Activated CD8-positive, alpha-beta memory T cell treated with anti-CD3 and anti-CD28 coated beads for 36 hours (primary cell): ENCODE results near the gene GPR45. TPM values are rescaled to one million over a fixed set of nuclear protein-coding genes. Genes with fewer than 3 reads are reported as not detected.

Source experiments
- CTCF ChIA-PET: fragments of 350-600 bp; sonication (Branson Sonifier 250); formaldehyde crosslinking; loops from one replicate; lab custom pipeline; 2021; ENCODE audit warnings: antibody characterized with exemption; lab: Charles Lee
- POLR2A ChIA-PET: fragments of 350-600 bp; sonication (Branson Sonifier 250); formaldehyde crosslinking; loops from one replicate; lab custom pipeline; 2021; ENCODE audit warnings: antibody characterized with exemption; lab: Charles Lee
- total RNA-seq, 2 experiments: library from RNA; stranded (reverse); gene quantifications; one replicate each; pipeline ENCODE4 v1.2.3, GENCODE V29; 2021

Gene GPR45, protein sequence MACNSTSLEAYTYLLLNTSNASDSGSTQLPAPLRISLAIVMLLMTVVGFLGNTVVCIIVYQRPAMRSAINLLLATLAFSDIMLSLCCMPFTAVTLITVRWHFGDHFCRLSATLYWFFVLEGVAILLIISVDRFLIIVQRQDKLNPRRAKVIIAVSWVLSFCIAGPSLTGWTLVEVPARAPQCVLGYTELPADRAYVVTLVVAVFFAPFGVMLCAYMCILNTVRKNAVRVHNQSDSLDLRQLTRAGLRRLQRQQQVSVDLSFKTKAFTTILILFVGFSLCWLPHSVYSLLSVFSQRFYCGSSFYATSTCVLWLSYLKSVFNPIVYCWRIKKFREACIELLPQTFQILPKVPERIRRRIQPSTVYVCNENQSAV
- total RNA-seq, result not detected

- CTCF ChIA-PET, result interaction anchor here (0.9 to 1.4 kb wide), 2 partner anchors 126 to 128 kb away, joined by 3 read pairs; no protein-coding TSS in a partner anchor
- POLR2A ChIA-PET, result no interaction called here
These were observed at the start of gene GPR45 for GRCh38 chr2:105241443-105241842. Gene GPR45 (plus strand): TSS chr2:105241743. CDS start chr2:105241859, 116 bp downstream.

GRCh38 chr2:105194022-105194675, 47.4 kb upstream of the GPR45 start:
- ChIA-PET POLR2A (no interaction called here), CTCF (no interaction called here)

DNA sequence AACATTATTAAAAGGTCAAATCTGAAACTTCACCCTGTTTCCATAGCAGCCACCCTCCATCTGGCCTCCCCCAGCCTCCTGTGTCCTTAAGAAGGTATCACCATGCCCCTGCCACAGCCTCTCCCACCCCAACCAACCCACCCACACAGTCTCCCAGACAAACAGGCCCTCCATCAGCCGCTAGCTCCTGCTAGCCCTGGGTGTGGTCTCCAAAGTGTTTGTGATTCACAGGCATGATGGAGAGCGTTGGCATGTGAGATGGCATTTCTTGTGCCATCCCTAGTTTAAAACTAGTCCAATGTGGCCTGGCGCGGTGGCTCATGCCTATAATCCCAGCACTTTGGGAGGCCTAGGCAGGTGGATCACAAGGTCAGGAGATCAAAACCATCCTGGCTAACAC, 44.9 kb upstream of the GPR45 start:
- CTCF ChIA-PET, result no interaction called here
- POLR2A ChIA-PET, result no interaction called here

DNA sequence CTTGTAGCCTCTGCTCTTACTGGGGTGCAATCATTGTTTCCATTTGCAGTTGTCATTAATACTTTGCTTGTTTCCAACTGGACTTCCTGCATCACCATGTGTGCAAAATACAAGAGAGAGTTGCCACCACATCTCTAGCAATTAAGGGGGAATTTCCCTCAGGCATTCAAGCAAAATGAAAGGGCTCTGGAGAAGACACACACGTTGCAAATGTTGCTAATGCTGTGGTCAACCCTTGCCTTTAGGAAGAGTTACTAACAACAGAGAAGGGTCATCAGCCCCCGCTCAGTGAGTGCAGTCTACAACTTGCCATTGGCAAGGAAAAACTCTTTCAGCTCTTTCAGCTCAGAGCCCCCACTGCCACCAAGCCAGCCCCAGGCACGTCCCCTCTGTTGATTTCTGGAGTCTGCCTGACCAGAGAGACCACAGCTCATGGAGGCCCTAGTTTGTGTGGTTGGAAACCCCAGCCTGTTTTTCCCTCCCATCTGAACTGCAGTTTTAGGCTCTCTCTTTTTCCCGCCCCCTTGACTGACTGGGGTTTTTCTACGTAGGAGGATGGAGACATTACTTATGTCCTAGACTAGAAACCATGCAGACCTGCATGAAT, 25.9 kb upstream of the GPR45 start:
- CTCF ChIA-PET, result no interaction called here
- POLR2A ChIA-PET, result no interaction called here

DNA sequence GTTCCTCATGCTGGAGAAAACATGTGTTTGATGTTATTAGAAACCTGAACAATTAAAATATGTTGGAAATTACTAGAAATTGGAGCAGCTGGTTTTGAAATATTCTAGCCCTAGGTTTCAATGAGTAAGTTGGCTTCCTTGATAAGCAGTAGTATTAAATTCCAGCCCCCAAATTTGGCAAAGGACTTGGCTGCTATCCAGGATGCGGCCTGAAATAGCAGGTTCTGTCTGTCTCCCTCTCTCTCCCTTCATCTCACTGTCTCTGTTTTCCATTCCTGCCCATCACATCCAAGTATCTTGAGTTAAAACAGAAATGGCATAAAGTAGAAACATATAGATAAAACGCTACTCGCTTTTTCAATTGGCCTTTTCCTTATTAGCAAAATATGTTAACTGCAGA, 20.9 kb upstream of the GPR45 start:
- POLR2A ChIA-PET, result no interaction called here
- CTCF ChIA-PET, result no interaction called here

GRCh38 chr2:105224444-105224843, 17.1 kb upstream of the GPR45 start:
- ChIA-PET CTCF (no interaction called here), POLR2A (no interaction called here)

DNA sequence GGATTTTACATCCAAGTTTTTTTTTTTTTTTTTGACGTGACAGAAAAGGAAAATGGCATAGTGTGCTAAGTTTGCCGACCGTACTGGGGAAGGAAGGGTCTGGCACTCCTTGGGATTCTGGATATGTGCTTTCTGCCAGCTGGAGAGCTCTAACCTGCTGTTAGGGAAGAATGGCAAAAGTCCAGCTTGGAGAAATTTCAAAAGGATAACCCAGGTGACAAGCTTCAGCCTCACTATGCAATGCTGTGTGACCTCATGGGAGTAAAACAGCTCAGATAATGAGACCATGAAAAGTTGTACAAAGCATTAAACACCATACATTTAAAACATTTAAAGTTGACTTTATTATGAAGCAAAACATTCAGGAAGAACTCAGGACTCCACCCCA, 10.3 kb upstream of the GPR45 start:
- ChIA-PET POLR2A (no interaction called here), CTCF (interaction anchor here (0.7 to 0.9 kb wide), 3 partner anchors 13 to 116 kb away, joined by 3 to 4 read pairs (median 4); no protein-coding TSS in a partner anchor)

GRCh38 chr2:105235388-105236059, 6.0 kb upstream of the GPR45 start:
- ChIA-PET CTCF (interaction anchor here (1.1 to 6.3 kb wide), 2 partner anchors 45 to 120 kb away, joined by 3 to 49 read pairs; no protein-coding TSS in a partner anchor), POLR2A (no interaction called here)

DNA sequence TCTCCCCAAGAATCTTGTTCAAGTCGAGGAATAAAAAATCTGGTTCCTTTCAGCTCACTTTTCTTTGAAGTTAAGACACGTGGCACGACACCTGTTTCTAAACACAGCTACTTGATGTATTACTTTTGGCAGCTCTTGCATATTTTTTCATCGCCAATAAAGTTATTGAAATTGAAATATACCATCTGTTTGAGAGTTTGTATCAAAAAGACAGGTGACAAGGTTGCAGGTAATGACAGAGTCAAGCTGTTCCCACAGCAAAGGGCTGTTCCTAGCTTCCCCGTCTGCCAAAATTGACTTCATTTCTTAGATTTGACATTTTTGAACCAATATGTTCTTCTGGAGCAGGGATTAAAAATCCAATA, 5.5 kb upstream of the GPR45 start:
- ChIA-PET POLR2A (no interaction called here), CTCF (interaction anchor here (1.1 to 6.3 kb wide), 2 partner anchors 45 to 121 kb away, joined by 3 to 49 read pairs; no protein-coding TSS in a partner anchor)

- CTCF ChIA-PET, result interaction anchor here (0.6 to 6.3 kb wide), 4 partner anchors 73 to 160 kb away, joined by 3 to 49 read pairs (median 4); no protein-coding TSS in a partner anchor
- POLR2A ChIA-PET, result no interaction called here
These were observed 4.3 kb upstream of the GPR45 start for GRCh38 chr2:105237045-105237765.

DNA sequence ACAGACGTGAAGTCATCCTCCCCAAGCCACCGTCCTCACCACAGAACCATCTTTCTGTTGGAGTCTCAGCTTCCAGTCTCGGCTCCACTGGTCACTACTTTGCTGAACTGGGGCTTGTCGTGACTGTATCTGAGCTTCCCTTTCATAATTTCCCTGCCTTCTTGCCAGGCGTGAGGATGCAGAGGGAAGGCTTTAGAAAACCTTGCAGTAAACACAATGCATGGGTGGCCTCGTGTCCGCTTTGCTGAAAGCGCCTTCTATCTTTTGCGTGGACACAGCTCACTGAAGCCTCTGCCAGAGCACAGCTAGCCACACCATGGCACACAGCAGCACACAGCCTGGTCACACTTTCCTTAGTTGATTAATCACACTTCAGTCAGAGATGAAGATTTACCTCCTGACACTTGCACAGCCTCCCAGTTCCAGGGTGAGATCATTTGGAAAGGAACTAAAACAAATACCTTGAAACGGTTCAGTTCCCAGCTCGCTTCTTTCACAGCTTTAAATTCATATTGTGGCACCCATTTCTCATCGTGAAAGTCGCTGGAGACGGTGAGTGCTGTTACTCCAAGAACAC, 2.8 kb upstream of the GPR45 start:
- CTCF ChIA-PET, result interaction anchor here (0.6 to 6.3 kb wide), 4 partner anchors 72 to 123 kb away, joined by 3 to 49 read pairs (median 4); no protein-coding TSS in a partner anchor
- POLR2A ChIA-PET, result no interaction called here

- ChIA-PET POLR2A (no interaction called here), CTCF (interaction anchor here (0.9 to 6.3 kb wide), 2 partner anchors 88 to 125 kb away, joined by 3 to 49 read pairs; no protein-coding TSS in a partner anchor)
These were observed 1.6 kb upstream of the GPR45 start for GRCh38 chr2:105239924-105240323.

DNA sequence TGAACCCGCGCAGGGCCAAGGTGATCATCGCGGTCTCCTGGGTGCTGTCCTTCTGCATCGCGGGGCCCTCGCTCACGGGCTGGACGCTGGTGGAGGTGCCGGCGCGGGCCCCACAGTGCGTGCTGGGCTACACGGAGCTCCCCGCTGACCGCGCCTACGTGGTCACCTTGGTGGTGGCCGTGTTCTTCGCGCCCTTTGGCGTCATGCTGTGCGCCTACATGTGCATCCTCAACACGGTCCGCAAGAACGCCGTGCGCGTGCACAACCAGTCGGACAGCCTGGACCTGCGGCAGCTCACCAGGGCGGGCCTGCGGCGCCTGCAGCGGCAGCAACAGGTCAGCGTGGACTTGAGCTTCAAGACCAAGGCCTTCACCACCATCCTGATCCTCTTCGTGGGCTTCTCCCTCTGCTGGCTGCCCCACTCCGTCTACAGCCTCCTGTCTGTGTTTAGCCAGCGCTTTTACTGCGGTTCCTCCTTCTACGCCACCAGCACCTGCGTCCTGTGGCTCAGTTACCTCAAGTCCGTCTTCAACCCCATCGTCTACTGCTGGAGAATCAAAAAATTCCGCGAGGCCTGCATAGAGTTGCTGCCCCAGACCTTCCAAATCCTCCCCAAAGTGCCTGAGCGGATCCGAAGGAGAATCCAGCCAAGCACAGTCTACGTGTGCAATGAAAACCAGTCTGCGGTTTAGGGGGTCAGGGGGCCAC, 897 bp downstream of the GPR45 start:
- CTCF ChIA-PET, result interaction anchor here (1.4 kb wide), 1 partner anchor 129 kb away, joined by 3 read pairs; no protein-coding TSS in a partner anchor
- POLR2A ChIA-PET, result no interaction called here

DNA sequence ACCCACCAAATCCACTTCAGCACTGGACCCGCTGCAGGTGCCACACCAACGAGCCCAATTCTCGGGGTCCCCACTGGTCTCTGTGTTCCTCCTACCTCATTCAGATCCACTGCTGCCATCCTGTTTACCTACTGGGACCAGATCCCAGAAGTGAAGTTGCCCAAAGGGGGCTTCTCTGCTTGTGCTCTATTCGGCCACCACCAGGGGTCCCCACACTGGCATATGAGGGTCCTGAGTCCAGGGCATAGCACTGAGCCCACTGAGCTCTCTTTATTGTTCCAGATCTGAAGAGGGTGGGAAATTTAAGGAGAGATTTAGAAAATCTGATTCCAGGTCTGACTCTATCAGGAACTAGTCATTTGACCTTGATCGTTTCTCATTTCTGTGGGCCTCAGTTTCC, 2.4 kb downstream of the GPR45 start:
- ChIA-PET CTCF (interaction anchor here (0.9 kb wide), 1 partner anchor 128 kb away, joined by 3 read pairs; no protein-coding TSS in a partner anchor), POLR2A (no interaction called here)

- ChIA-PET CTCF (interaction anchor here (0.9 kb wide), 1 partner anchor 128 kb away, joined by 3 read pairs; no protein-coding TSS in a partner anchor), POLR2A (no interaction called here)
These were observed 2.9 kb downstream of the GPR45 start for GRCh38 chr2:105244451-105244850.

DNA sequence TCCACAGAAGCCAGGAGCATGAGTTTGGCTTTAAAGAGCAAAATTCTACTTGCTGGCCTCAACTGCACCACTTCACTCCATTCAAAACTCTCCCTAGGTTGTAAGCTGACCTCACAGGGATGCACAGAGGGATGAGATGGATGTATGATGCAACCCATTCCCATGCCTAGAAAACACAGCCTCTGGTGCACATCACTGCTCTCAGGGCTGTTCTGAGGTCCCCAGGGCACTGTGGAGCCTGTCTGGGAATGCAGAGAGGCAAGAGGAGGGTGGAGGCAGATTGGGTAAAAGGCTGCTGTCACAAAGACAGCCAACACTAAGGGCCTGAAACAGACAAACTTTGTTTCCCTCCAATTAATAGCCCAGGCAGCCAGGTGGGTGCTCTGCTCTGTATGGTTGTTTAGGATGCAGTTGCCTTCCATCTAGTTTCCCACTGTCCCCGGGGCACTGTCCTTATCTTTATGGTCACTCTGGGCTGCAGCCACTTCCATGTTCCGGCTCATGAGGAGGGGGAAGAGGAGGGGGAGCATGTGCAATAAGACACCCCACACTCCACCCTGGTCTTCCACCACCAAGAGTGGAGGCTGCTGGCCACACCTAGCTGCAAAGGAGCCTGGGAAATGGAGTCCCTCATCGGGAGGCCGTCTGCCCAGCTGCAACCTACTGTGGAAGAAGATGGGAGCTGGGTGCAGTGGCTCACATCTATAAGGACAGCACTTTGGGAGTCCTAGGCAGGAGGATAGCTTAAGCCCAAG, 7.0 kb downstream of the GPR45 start:
- CTCF ChIA-PET, result no interaction called here
- POLR2A ChIA-PET, result no interaction called here

DNA sequence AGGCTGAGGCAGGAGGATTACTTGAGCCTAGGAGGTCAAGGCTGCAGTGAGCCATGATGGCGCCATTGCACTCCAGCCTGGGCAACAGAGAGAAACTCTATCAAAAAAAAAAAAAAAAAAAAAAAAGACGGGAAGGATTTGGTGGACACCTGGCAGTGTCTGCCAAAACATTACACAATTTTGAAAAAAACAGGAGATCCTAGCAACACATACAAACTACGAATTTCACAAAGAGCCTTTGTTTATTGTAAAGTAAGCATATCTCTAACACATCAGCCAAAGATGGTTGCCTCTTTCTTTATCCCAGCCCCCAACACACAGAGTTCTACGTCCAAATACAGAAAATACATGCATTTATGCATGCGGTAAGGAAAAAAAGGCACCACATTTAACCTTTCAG, 7.6 kb downstream of the GPR45 start:
- POLR2A ChIA-PET, result no interaction called here

More for the DNA sequence above, 7.6 kb downstream of the GPR45 start:
- CTCF ChIA-PET, result no interaction called here
